Heart left ventricle (tissue), 16 donors: ENCODE measurements around the gene DPP3. TPM values are rescaled to one million over a fixed set of nuclear protein-coding genes. Genes with fewer than 3 reads are reported as not detected.

ENCODE experiments used
- ATAC-seq, 4 donors: fragments of 200-7000 bp; cut with Tn5 transposase; one replicate each; pipeline ENCODE4 v1.9.1; 2020 to 2022; ENCODE audit warnings: moderate library complexity in 4 of 4, mild to moderate bottlenecking in 3 of 4, moderate number of reproducible peaks in 1 of 4
- DNase-seq, 5 donors: peaks; one replicate each; pipeline ENCODE4 v3.0.0-alpha.2; 2020
- H3K27ac ChIP-seq, 12 donors: fragments of 200-600 bp; sonication (generic) in 4 of 12; one replicate each; pipeline versions ENCODE4 v1.5.0 to v1.8.0; 2016 to 2022; ENCODE audit warnings: mild to moderate bottlenecking in 2 of 12
- H3K27me3 ChIP-seq, 9 donors: fragments of 200-600 bp; sonication (generic) in 2 of 9; one replicate each; pipeline versions ENCODE4 v1.5.1 to v1.8.0; 2016 to 2022; ENCODE audit warnings: mild to moderate bottlenecking in 3 of 9
- H3K36me3 ChIP-seq, 9 donors: fragments of 200-600 bp; sonication (generic) in 2 of 9; one replicate each; pipeline versions ENCODE4 v1.5.0 to v1.8.0; 2018 to 2022; ENCODE audit warnings: mild to moderate bottlenecking in 2 of 9
- H3K4me1 ChIP-seq, 12 donors: fragments of 200-600 bp; sonication (generic) in 4 of 12; one replicate each; pipeline versions ENCODE4 v1.5.0 to v1.8.0; 2016 to 2022; ENCODE audit warnings: mild to moderate bottlenecking in 3 of 12
- H3K4me3 ChIP-seq, 12 donors: fragments of 200-600 bp; sonication (generic) in 4 of 12; one replicate each; pipeline versions ENCODE4 v1.5.0 to v1.8.0; 2017 to 2022; ENCODE audit warnings: mild to moderate bottlenecking in 9 of 12, moderate library complexity in 4 of 12
- H3K9me3 ChIP-seq, 12 donors: fragments of 200-600 bp; sonication (generic) in 4 of 12; one replicate each; pipeline versions ENCODE4 v1.5.0 to v1.8.0; 2016 to 2022; ENCODE audit warnings: mild to moderate bottlenecking in 1 of 12
- POLR2A ChIP-seq, 2 donors: fragments of 450-650 bp; IDR thresholded peaks; one replicate each; pipeline ENCODE4 v1.6.1; 2017; ENCODE audit warnings: antibody characterized with exemption in 2 of 2, mild to moderate bottlenecking in 2 of 2, moderate library complexity in 2 of 2
- WGBS, 4 donors: extraction: QIAGEN DNeasy Blood & Tissue Kit in 2 of 4; methylation state at CpG; one replicate each; pipeline versions ENCODE4 v1.1.5 to v1.1.7; 2013 to 2018; 5-methylcytosine and 5-hydroxymethylcytosine counted together
- intact Hi-C, 10 donors: fragments of 100-400 bp; cut with DNase I; formaldehyde crosslinking; loops; one replicate each; pipeline versions ENCODE4 v1.11.1 to v1.14.2; 2022
- polyA plus RNA-seq, 2 donors: library from polyadenylated mRNA; stranded (reverse); fragments of 200-250 nt; gene quantifications; one replicate each; pipeline ENCODE4 v1.2.3, GENCODE V29; 2013
- total RNA-seq, 9 donors: library from RNA; depleted of rRNA in 2 of 9; stranded (reverse); fragments of >200 nt in 2 of 9; fragmentation: NEBNext Ultra II Directional in 3 of 9; extraction: Animal tissue kit (Norgen Biotek cat#: 25700) in 3 of 9; gene quantifications; one replicate each; pipeline versions ENCODE4 v1.1.0 to v1.2.4, GENCODE V29; 2016 to 2023
- TF ChIP-seq, protein P1 (sequence below), 12 donors: fragments of 200-600 bp; sonication (generic) in 4 of 12; IDR thresholded peaks; one replicate each; pipeline versions ENCODE4 v1.5.0 to v1.8.0; 2018 to 2022; ENCODE audit warnings: antibody characterized with exemption in 12 of 12, mild to moderate bottlenecking in 5 of 12
- donor health status: ischemic (EF 13 %, LVEDD 7.1; RV severe dilation, severe dysfunction).
- donor health status: healthy with polysubstance abuse.
- donor health status: DM: no; HTN: yes; CAD: no.
- donor health status: DM: no; HTN: no; CAD: no.
- donor health status: ischemic (EF 25% LVEDD 6.9; RV normal size, moderate dysfunction).
- donor health status: ischemic (EF 25% LVEDD 5.7; RV mildly dilated, moderate dysfunction).
- donor health status: healthy.
- donor health status: DM: yes; HTN: yes; CAD: no.
- donor health status: ischemic (EF 35%, LVEDD 5.7; RV mildly dilated, moderate dysfunction).
- donor health status: nonischemic (EF 11% LVEDD 7.7; RV severe dilation, severe dysfunction).
- donor health status: DM: yes; HTN: yes; CAD: no.
- donor health status: PGD.
- donor health status: ischemic (EF 29% LVEDD 5.4; RV normal size, mild dysfunction).
- donor health status: nonischemic (EF 23%, LVEDD 6.1; RV moderate dilation, normal function).

DPP3 gene
- total and polyA plus RNA-seq, 11 donors: 6.2 to 43.1 (median 14.9) TPM

GRCh38 chr11:66467756-66468155 is 12.5 kb upstream of the DPP3 start:
- peak overlapping the region in 11 of 12 donors; percentile 51 to 88 (median 73) for H3K4me3 ChIP-seq
- no peaks in the 10 kb centered on the region for H3K27me3 ChIP-seq
- ATAC-seq: no peak
- H3K9me3 ChIP-seq: peaks cover 0 to 7% (median 0%) of the 10 kb centered on the region in 12 donors
- peaks cover 0 to 35% (median 12%) of the 10 kb centered on the region in 12 donors for H3K4me1 ChIP-seq
- WGBS, 4 donors: 59 to 64% (median 60%) methylated on average over 6 of the region's 6 CpGs
- peak overlapping the region in 1 of 12 donors; percentile 27 for H3K27ac ChIP-seq
- TF ChIP-seq, protein P1, sequence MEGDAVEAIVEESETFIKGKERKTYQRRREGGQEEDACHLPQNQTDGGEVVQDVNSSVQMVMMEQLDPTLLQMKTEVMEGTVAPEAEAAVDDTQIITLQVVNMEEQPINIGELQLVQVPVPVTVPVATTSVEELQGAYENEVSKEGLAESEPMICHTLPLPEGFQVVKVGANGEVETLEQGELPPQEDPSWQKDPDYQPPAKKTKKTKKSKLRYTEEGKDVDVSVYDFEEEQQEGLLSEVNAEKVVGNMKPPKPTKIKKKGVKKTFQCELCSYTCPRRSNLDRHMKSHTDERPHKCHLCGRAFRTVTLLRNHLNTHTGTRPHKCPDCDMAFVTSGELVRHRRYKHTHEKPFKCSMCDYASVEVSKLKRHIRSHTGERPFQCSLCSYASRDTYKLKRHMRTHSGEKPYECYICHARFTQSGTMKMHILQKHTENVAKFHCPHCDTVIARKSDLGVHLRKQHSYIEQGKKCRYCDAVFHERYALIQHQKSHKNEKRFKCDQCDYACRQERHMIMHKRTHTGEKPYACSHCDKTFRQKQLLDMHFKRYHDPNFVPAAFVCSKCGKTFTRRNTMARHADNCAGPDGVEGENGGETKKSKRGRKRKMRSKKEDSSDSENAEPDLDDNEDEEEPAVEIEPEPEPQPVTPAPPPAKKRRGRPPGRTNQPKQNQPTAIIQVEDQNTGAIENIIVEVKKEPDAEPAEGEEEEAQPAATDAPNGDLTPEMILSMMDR (IDR thresholded peaks at IDR 0.05): no peak
- no peak for TF ChIP-seq POLR2A (IDR thresholded peaks at IDR 0.05)
- H3K36me3 ChIP-seq: peaks cover 0 to 23% (median 8%) of the 10 kb centered on the region in 9 donors
- peak in 4 of 5 donors; percentile 32 to 47 (median 40) for DNase-seq
- intact Hi-C loops: loop anchor here in 1 of 10 donors (2.0 kb wide), 1 partner anchor 29 kb away; the partner anchor contains the start of gene MRPL11

DNA sequence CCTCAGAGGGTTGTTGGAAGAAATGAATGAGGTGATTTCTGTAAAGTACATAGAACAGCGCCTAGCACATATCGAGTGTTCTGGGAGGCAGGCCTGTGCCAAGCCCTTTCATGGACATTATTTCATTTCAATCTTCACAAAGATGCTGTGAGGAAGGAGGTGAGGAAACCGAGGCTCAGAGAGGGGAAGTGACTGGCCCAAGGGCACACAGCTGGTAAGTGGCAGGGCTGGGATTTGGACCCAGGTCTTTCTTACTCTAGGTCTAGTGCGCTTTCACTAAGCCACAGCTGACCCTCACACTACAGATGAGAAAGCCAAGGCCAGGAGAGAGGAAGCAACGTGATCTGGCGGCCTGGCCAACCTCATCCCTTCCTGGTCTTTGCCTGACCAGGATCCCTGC is 11.5 kb upstream of the DPP3 start:
- Histone ChIP-seq H3K4me3 (no peak overlapping the region), H3K4me1 (peaks cover 0 to 35% (median 12%) of the 10 kb centered on the region in 12 donors), H3K36me3 (peaks cover 0 to 33% (median 17%) of the 10 kb centered on the region in 9 donors), H3K27ac (no peak overlapping the region), H3K27me3 (no peaks in the 10 kb centered on the region), H3K9me3 (no peaks in the 10 kb centered on the region)
- TF ChIP-seq, protein P1 (IDR thresholded peaks at IDR 0.05): no peak
- TF ChIP-seq POLR2A (IDR thresholded peaks at IDR 0.05): no peak
- intact Hi-C loops: no loop called here
- ATAC-seq: no peak
- 81 to 95% (median 87%) methylated on average over 6 of the region's 6 CpGs for WGBS, 4 donors
- DNase-seq: no peak

DNA sequence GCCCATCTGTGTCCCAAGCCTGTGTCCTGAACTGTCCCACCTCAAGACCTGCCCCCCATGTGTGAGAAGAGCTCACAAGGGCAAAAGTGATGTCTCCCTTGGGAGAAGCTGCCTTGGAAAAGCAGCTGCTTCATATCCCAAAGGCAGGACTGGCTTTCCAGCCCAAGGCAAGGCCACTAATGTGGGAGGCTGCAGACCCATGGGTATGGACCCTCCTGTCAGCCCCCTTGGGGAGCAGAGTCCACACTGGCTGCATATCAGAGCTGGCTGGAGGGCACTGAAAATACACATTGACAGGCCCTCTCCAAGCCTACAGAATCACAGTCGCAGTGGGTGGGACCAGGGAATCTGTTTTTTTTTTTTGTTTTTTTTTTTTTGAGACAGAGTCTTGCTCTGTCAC is 10.8 kb upstream of the DPP3 start:
- H3K4me1 ChIP-seq: peaks cover 0 to 35% (median 12%) of the 10 kb centered on the region in 12 donors
- no peaks in the 10 kb centered on the region for H3K27me3 ChIP-seq
- no peaks in the 10 kb centered on the region for H3K9me3 ChIP-seq
- intact Hi-C loops: no loop called here
- DNase-seq (no peak), ATAC-seq (no peak)
- H3K27ac ChIP-seq: no peak overlapping the region
- WGBS, 4 donors: 68 to 97% (median 84%) methylated on average over 1 of the region's 1 CpG
- H3K36me3 ChIP-seq: peaks cover 0 to 40% (median 24%) of the 10 kb centered on the region in 9 donors
- TF ChIP-seq POLR2A (IDR thresholded peaks at IDR 0.05): no peak
- TF ChIP-seq, protein P1 (IDR thresholded peaks at IDR 0.05): no peak
- no peak overlapping the region for H3K4me3 ChIP-seq

- ATAC-seq (no peak), DNase-seq (no peak)
- Histone ChIP-seq H3K27me3 (no peaks in the 10 kb centered on the region), H3K36me3 (peaks cover 0 to 46% (median 26%) of the 10 kb centered on the region in 9 donors), H3K9me3 (no peaks in the 10 kb centered on the region), H3K4me3 (no peak overlapping the region), H3K27ac (no peak overlapping the region), H3K4me1 (peaks cover 0 to 34% (median 12%) of the 10 kb centered on the region in 12 donors)
- TF ChIP-seq POLR2A (IDR thresholded peaks at IDR 0.05): no peak
- TF ChIP-seq, protein P1 (IDR thresholded peaks at IDR 0.05): no peak
- intact Hi-C loops: no loop called here
- WGBS, 4 donors: 82 to 87% (median 83%) methylated on average over 3 of the region's 3 CpGs
Measured at GRCh38 chr11:66470015-66470414, 10.2 kb upstream of the DPP3 start.
